Astrocyte (in vitro differentiated cells and primary cell): Measurements from ENCODE around the gene CCDC86. TPM values are rescaled to one million over a fixed set of nuclear protein-coding genes. Genes with fewer than 3 reads are reported as not detected.

ENCODE experiments used
- DNase-seq: peaks from one replicate; pipeline ENCODE4 v3.0.0-alpha.2; 2010; ENCODE audit warnings: low read depth
- FAIRE-seq: peaks from 2 replicates; lab custom pipeline; 2011; peaks lifted over from hg19 to GRCh38; lab: Jason Lieb, UNC
- H2AFZ ChIP-seq: 2 replicates; pipeline ENCODE4 v1.6.0; 2012; ENCODE audit warnings: low read depth, low read length, inconsistent platforms
- H3K27ac ChIP-seq: 2 replicates; pipeline ENCODE4 v1.5.1; 2011; ENCODE audit warnings: low read depth, low read length, inconsistent platforms
- H3K27me3 ChIP-seq: 2 replicates; pipeline ENCODE4 v1.6.0; 2011; ENCODE audit warnings: low read length, inconsistent platforms; ENCODE audit not compliant: insufficient read depth
- H3K36me3 ChIP-seq: 2 replicates; pipeline ENCODE4 v1.5.1; 2011; ENCODE audit warnings: low read length, inconsistent platforms; ENCODE audit not compliant: insufficient read depth
- H3K4me1 ChIP-seq: 2 replicates; pipeline ENCODE4 v1.5.1; 2011; ENCODE audit warnings: low read length, inconsistent platforms; ENCODE audit not compliant: insufficient read depth
- H3K4me2 ChIP-seq: 2 replicates; pipeline ENCODE4 v1.6.0; 2012; ENCODE audit warnings: low read length, inconsistent platforms
- H3K4me3 ChIP-seq: 2 replicates; pipeline ENCODE4 v1.5.1; 2011; ENCODE audit warnings: low read depth, mild to moderate bottlenecking, low read length, inconsistent platforms; ENCODE audit not compliant: insufficient read depth
- H3K79me2 ChIP-seq: 2 replicates; pipeline ENCODE4 v1.6.0; 2012; ENCODE audit warnings: mild to moderate bottlenecking, low read length, inconsistent platforms; ENCODE audit not compliant: insufficient read depth
- H3K9ac ChIP-seq: 2 replicates; pipeline ENCODE4 v1.6.0; 2012; ENCODE audit warnings: mild to moderate bottlenecking, low read length, inconsistent platforms
- H3K9me3 ChIP-seq: 2 replicates; pipeline ENCODE4 v1.5.1; 2012; ENCODE audit warnings: low read depth, mild to moderate bottlenecking, low read length, inconsistent platforms; ENCODE audit not compliant: insufficient read depth
- H4K20me1 ChIP-seq: 2 replicates; pipeline ENCODE4 v1.6.0; 2012; ENCODE audit warnings: low read length, inconsistent platforms; ENCODE audit not compliant: insufficient read depth
- H3K27ac Mint-ChIP-seq: one replicate; pipeline ENCODE4 v1.8.0; 2021; ENCODE audit warnings: mild to moderate bottlenecking, mixed read lengths; ENCODE audit not compliant: unreplicated experiment
- H3K27me3 Mint-ChIP-seq: one replicate; pipeline ENCODE4 v1.8.0; 2021; ENCODE audit warnings: low read depth, mixed read lengths; ENCODE audit not compliant: unreplicated experiment
- H3K36me3 Mint-ChIP-seq: one replicate; pipeline ENCODE4 v1.8.0; 2021; ENCODE audit warnings: low read depth, mixed read lengths; ENCODE audit not compliant: unreplicated experiment
- H3K4me1 Mint-ChIP-seq: one replicate; pipeline ENCODE4 v1.8.0; 2021; ENCODE audit warnings: low read depth, mixed read lengths; ENCODE audit not compliant: unreplicated experiment
- H3K4me3 Mint-ChIP-seq: one replicate; pipeline ENCODE4 v1.8.0; 2021; ENCODE audit warnings: mild to moderate bottlenecking, moderate library complexity, mixed read lengths; ENCODE audit not compliant: unreplicated experiment
- H3K9me3 Mint-ChIP-seq: one replicate; pipeline ENCODE4 v1.8.0; 2021; ENCODE audit warnings: mild to moderate bottlenecking, mixed read lengths; ENCODE audit not compliant: unreplicated experiment
- CTCF ChIP-seq: IDR thresholded peaks from 2 replicates; pipeline ENCODE4 v1.5.1; 2011; ENCODE audit warnings: low read depth, mild to moderate bottlenecking, inconsistent platforms, low read length, moderate library complexity; ENCODE audit not compliant: insufficient read depth
- EZH2 ChIP-seq: IDR thresholded peaks from 2 replicates; pipeline ENCODE4 v1.6.1; 2012; ENCODE audit warnings: mild to moderate bottlenecking, low read length, inconsistent platforms; ENCODE audit not compliant: insufficient read depth
- total RNA-seq: library from RNA; stranded (reverse); gene quantifications from 2 replicates; pipeline ENCODE4 v1.2.1, GENCODE V29; 2021

Gene CCDC86
- total RNA-seq, 1 donor from 2014 or later = 51.4 TPM

- no peaks in the 10 kb centered on the region for H3K4me1 Mint-ChIP-seq
- no peak overlapping the region for H3K4me3 Mint-ChIP-seq
- TF ChIP-seq CTCF (no peak), EZH2 (no peak)
- Histone ChIP-seq H3K4me2 (no peak overlapping the region), H3K36me3 (no peaks in the 10 kb centered on the region), H3K4me1 (no peaks in the 10 kb centered on the region), H3K79me2 (no peaks in the 10 kb centered on the region), H4K20me1 (no peaks in the 10 kb centered on the region), H3K4me3 (no peak overlapping the region), H3K9me3 (no peaks in the 10 kb centered on the region), H3K27ac (no peak overlapping the region), H3K27me3 (no peaks in the 10 kb centered on the region), H2AFZ (no peak overlapping the region), H3K9ac (no peak overlapping the region)
- H3K27ac Mint-ChIP-seq = no peak overlapping the region
- no peak for DNase-seq
- no peak for FAIRE-seq
- H3K27me3 Mint-ChIP-seq = peaks cover 23% of the 10 kb centered on the region
- H3K36me3 Mint-ChIP-seq = no peaks in the 10 kb centered on the region
- H3K9me3 Mint-ChIP-seq = no peaks in the 10 kb centered on the region
Measured at GRCh38 chr11:60864856-60865513, 23.1 kb downstream of the CCDC86 start.

- H3K4me1 ChIP-seq = peaks cover 2% of the 10 kb centered on the region
- H3K27me3 ChIP-seq = peaks cover 3% of the 10 kb centered on the region
- TF ChIP-seq CTCF (no peak), EZH2 (no peak)
- FAIRE-seq = no peak
- DNase-seq = no peak
- no peak within 1 kb of the TSS for H3K27ac Mint-ChIP-seq
- H3K4me2 ChIP-seq = no peak within 1 kb of the TSS
- no peaks in the 10 kb centered on the region for H3K79me2 ChIP-seq
- H3K4me3 Mint-ChIP-seq = no peak within 1 kb of the TSS
- no peaks in the 10 kb centered on the region for H3K9me3 Mint-ChIP-seq
- no peak within 1 kb of the TSS for H2AFZ ChIP-seq
- no peak within 1 kb of the TSS for H3K9ac ChIP-seq
- H3K36me3 ChIP-seq = no peaks in the 10 kb centered on the region
- no peaks in the 10 kb centered on the region for H3K36me3 Mint-ChIP-seq
- H3K27ac ChIP-seq = no peak within 1 kb of the TSS
- H3K9me3 ChIP-seq = no peaks in the 10 kb centered on the region
- no peaks in the 10 kb centered on the region for H4K20me1 ChIP-seq
- peaks cover 23% of the 10 kb centered on the region for H3K27me3 Mint-ChIP-seq
- H3K4me1 Mint-ChIP-seq = peaks cover 3% of the 10 kb centered on the region
- H3K4me3 ChIP-seq = no peak within 1 kb of the TSS
Measured at GRCh38 chr11:60866911-60867870, 25.3 kb downstream of the CCDC86 start, which contains the start of gene ZP1. Gene ZP1, plus strand, starts transcription at chr11:60867542. Its CDS starts 20 bp downstream, at chr11:60867562.
